NCI-H345 treated with DMSO at 0.1 percent for 48 hours (cell line): Measurements from ENCODE around the gene ARL4D.
"Not testable (repeated sequence)": the region's sequence is repeated elsewhere in the genome, so short reads cannot be mapped to it uniquely, and the experiment has no call there.

Source experiments
- DNase-seq: peaks from one replicate; lab custom pipeline; 2025; ENCODE audit not compliant: unreplicated experiment; lab: John Stamatoyannopoulos, UW

Gene ARL4D

GRCh38 chr17:43393944-43394482 lies 4.8 kb upstream of the ARL4D start:
- DNase-seq, result peak; percentile 89

- DNase-seq, result not testable (repeated sequence)
These were observed 4.1 kb upstream of the ARL4D start for GRCh38 chr17:43394696-43395095.

- DNase-seq, result no peak
These were observed 3.6 kb upstream of the ARL4D start for GRCh38 chr17:43395165-43395564.

GRCh38 chr17:43396491-43397060 lies 2.2 kb upstream of the ARL4D start:
- DNase-seq, result no peak

- no peak for DNase-seq
These were observed 1.1 kb downstream of the ARL4D start for GRCh38 chr17:43399839-43400328.

GRCh38 chr17:43400943-43401717 lies 2.3 kb downstream of the ARL4D start:
- no peak for DNase-seq

GRCh38 chr17:43402078-43402477 lies 3.3 kb downstream of the ARL4D start:
- no peak for DNase-seq

- no peak for DNase-seq
These were observed 3.8 kb downstream of the ARL4D start for GRCh38 chr17:43402567-43402966.

- no peak for DNase-seq
These were observed 5.1 kb downstream of the ARL4D start for GRCh38 chr17:43403846-43404245.

- DNase-seq, result no peak
These were observed 7.1 kb downstream of the ARL4D start for GRCh38 chr17:43405861-43406260.

GRCh38 chr17:43406676-43407645 lies 8.2 kb downstream of the ARL4D start:
- DNase-seq, result no peak

- no peak for DNase-seq
These were observed 10.3 kb downstream of the ARL4D start for GRCh38 chr17:43409131-43409530.

GRCh38 chr17:43410557-43411368 lies 12.0 kb downstream of the ARL4D start:
- DNase-seq, result no peak

GRCh38 chr17:43411369-43411677 lies 12.5 kb downstream of the ARL4D start:
- no peak for DNase-seq

GRCh38 chr17:43411749-43412148 lies 13.0 kb downstream of the ARL4D start:
- no peak for DNase-seq

- no peak for DNase-seq
These were observed 13.4 kb downstream of the ARL4D start for GRCh38 chr17:43412166-43412565.

GRCh38 chr17:43416998-43417890 lies 18.5 kb downstream of the ARL4D start:
- no peak for DNase-seq

- peak; percentile 29 for DNase-seq
These were observed 19.9 kb downstream of the ARL4D start for GRCh38 chr17:43418441-43419374.
